Measurements from ENCODE around the gene COPS7A.
"Not testable (repeated sequence)": the region's sequence is repeated elsewhere in the genome, so short reads cannot be mapped to it uniquely, and the experiment has no call there.

The COPS7A gene

GRCh38 chr12:6703631-6704030, 20.2 kb upstream of the COPS7A start:
- DNase-seq: no peak

GRCh38 chr12:6708351-6708750, 15.5 kb upstream of the COPS7A start:
- not testable (repeated sequence) for DNase-seq

DNA sequence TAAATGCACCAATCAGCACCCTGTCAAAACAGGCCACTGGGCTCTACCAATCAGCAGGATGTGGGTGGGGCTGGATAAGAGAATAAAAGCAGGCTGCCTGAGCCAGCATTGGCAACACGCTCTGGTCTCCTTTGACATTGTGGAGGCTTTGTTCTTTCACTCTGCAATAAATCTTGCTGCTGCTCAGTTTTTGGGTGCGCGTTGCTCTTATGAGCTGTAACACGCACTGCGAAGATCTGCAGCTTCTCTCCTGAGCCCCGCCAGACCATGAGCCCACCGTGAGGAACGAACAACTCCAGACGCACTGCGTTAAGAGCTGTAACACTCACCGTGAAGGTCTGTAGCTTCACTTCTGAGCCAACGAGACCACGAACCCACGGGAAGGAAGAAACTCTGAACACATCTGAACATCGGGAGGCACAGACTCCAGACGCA, 14.9 kb upstream of the COPS7A start:
- no peak for DNase-seq

DNA sequence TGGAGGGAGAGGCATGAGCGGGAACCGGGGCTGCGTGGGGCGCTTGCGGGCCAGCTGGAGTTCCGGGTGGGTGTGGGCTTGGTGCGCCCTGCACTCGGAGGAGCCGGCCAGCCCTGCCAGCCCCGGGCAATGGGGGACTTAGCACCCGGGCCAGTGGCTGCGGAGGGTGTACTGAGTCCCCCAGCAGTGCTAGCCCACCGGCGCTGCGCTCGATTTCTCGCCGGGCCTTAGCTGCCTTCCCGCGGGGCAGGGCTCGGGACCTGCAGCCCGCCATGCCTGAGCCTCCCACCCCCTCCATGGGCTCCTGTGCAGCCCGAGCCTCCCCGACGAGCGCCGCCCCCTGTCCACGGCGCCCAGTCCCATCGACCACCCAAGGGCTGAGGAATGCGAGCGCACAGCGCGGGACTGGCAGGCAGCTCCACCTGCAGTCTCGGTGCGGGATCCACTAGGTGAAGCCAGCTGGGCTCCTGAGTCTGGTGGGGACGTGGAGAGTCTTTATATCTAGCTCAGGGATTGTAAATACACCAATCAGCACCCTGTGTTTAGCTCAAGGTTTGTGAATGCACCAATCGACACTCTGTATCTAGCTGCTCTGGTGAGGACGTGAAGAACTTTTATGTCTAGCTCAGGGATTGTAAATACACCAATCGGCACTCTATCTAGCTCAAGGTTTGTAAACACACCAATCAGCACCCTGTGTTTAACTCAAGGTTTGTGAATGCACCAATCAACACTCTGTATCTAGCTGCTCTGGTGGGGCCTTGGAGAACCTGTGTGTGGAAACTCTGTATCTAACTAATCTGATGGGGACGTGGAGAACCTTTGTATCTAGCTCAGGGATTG, 7.6 kb upstream of the COPS7A start:
- not testable (repeated sequence) for DNase-seq

DNA sequence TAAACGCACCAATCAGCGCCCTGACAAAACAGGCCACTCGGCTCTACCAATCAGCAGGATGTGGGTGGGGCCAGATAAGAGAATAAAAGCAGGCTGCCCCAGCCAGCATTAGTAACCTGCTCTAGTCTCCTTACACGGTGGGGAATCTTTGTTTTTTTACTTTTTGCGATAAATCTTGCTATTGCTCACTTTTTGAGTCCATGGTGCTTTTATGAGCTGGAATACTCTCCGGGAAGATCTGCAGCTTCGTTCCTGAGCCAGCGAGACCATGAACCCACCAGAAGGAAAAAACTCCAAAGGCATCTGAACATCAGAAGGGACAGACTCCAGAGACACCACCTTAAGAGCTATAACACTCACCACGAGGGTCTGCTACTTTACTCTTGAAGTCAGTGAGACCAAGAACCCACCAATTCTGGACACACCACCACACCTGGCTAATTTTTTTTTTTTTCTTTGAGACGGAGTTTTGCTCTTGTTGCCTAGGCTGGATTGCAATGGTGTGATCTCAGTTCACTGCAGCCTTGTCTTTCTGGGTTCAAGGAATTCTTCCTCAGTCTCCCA, 6.9 kb upstream of the COPS7A start:
- no peak for DNase-seq

GRCh38 chr12:6722863-6723262, 983 bp upstream of the COPS7A start:
- no peak for DNase-seq

DNA sequence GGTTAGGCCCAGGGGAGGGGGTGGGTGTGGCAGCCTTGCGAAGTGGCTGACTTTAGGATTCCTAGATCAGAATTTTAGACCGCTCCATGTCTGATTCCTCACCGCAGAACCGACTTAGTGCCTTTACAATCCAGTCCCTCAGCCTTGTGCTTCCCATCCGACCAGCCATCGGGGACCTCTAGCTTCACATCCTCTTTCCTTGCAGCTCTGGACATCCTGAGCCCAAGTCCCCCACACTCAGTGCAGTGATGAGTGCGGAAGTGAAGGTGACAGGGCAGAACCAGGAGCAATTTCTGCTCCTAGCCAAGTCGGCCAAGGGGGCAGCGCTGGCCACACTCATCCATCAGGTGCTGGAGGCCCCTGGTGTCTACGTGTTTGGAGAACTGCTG, 557 bp downstream of the COPS7A start:
- DNase-seq: no peak

- DNase-seq: no peak
These were observed 1.5 kb downstream of the COPS7A start for GRCh38 chr12:6725350-6725749.

DNA sequence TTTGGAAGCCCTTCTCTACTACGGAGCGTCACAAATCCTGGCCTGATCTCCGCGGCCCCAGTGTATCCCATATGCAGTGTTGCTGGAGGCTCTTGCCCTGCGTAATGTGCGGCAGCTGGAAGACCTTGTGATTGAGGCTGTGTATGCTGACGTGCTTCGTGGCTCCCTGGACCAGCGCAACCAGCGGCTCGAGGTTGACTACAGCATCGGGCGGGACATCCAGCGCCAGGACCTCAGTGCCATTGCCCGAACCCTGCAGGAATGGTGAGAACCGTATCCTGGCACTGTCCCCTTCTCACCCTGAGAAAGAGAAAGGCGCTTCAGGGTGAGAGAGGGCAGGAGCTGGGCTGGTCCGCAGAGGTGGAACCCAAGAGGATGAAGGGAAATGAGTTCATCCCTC, 5.3 kb downstream of the COPS7A start:
- no peak for DNase-seq

DNA sequence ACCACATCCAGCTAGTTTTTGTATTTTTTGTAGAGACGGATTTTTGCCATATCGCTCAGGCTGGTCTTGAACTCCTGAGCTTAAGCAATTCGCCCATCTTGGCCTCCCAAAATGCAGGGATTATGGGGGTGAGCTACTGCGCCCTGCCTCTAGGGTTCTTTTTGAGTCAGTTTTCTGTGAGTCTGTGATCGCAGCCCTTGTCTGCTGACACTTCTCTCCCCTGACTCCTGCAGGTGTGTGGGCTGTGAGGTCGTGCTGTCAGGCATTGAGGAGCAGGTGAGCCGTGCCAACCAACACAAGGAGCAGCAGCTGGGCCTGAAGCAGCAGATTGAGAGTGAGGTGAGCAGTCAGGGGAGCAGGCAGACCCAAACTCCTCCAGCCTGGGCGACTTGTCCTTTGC, 6.3 kb downstream of the COPS7A start:
- DNase-seq: no peak

GRCh38 chr12:6734506-6735387, 10.9 kb downstream of the COPS7A start:
- no peak for DNase-seq

DNA sequence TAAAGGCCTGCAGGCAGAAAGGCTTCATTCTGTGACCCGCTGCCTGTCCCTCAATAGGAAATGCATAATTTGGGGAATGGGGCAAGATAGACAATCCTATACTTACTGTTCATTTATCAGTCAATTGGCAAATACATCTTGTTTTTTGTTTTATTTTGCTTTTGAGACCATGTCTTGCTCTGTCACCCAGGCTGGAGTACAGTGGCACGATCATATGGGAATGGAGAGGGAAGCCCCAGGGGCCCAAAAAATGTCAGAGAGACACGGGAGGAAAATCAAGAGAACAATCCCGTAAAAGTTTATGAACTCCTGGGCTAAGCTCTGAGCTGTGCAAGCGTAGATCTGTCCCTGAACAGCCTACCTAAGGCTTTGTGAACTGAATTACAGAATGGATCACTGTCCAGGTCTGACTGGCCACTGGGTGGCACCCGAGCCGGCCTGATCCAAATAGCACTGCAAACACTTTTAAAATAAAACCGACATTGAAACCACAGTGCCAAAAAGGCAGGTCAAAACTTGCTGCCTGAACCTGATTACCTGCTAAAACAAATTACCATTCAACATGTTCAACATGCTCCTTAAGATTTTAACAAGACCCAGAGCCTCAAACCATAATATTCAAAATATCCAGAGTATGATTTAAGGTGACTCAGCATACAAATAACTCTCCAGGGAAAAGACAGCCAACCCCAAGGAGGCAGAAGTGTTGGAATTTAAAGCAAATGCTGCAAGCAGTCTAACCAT, 11.8 kb downstream of the COPS7A start:
- peak; percentile 12 for DNase-seq

- DNase-seq: no peak
These were observed 12.9 kb downstream of the COPS7A start for GRCh38 chr12:6736754-6737153.

DNA sequence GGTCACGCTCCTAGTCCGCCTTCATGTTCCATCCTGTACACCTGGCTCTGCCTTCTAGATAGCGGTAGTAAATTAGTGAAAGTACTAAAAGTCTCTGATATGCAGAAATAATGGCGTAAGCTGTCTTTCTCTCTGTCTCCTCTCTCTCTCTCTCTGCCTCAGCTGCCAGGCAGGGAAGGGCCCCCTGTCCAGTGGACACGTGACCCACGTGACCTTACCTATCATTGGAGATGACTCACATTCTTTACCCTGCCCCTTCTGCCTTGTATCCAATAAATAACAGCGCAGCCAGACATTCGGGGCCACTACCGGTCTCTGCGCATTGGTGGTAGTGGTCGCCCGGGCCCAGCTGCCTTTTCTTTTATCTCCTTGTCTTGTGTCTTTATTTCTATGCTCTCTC, 18.2 kb downstream of the COPS7A start:
- DNase-seq: not testable (repeated sequence)

DNA sequence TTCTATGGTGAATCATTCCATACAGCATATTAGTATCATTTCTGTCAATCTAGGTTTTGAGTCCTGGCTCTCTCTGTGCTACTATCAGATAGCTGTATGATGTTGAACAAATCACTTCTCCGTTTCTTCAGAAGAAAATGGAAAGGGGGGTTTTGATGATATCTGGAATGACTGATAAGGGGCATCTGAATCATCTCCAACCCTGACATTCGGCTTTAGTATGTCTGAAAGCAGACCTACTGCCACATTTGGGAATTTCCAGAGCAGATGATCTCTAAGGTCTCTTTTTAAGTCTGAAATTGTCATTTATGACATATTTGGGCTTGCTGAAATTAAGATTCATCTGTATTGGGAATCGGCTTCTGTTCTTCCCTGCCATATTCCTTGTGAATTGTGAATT, 19.0 kb downstream of the COPS7A start:
- no peak for DNase-seq

DNA sequence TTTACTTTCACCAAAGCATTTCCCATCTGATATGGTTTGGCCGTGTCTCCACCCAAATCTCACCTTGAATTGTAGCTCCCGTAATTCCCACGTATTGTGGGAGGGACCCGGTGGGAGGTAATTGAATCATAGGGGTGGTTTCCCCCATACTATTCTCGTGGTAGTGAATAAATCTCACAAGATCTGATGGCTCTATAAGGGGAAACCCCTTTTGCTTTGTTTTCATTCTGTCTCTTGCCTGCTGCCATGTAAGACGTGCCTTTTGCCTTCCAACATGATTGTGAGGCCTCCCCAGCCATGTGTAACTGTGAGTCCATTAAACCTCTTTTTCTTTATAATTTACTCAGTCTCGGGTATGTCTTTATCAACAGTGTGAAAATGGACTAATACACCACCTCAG, 19.5 kb downstream of the COPS7A start:
- DNase-seq: not testable (repeated sequence)

DNA sequence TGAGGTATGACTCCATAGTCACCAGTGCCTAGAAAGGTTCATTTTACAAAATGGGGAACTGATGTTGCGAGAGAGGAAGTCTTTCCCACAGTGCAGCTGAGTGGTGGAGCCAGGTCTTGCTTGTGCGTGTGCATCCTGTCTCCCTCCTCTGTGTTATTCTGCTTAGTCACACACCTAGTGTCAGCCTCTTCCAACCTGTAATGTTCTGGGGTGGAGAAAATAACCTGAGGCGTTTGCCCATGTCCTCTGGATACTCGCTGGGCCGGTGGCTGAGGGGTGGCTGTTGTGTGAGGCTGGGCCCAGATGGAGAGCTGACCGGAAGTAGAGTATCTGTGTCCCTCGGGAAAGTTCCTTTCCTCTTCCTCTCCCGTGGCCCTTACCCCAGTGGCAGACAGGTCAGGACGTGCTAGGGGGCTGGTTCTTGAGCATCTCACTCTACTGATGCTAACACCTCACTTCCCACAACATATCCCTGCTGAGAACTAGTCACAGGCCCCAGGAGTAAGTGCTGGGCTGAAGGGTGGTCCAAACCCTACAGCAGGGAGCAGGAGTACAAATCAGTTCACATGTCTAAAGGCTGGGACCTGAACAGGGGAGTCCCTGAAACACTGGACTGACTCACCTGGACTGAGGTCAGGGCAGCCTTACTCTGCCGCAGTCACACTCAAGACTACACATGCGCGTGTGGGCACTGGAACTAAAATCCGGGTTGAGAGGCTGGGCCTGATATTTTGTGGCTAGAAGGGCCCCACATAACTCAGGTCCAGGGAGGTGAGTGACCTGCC, 22.1 kb downstream of the COPS7A start:
- no peak for DNase-seq

DNA sequence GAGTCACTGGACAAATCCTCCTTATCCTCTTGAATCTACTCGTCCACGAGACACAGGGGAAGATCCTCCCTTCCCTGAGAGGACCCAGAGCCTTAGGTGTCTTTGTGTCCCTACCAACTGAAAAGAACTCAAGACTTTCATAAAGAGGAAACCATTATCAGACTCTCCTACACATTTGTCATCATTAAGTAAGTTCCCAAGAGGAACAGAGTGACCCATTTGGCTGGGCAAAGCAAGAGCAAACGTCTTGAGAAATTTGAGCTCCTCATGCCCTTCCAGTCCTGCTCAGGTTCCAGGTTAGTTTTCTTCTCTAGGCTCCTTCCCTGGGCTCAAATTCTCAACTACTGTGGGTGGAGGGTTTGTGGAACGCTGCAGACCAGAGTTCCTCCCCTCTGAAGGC, 23.4 kb downstream of the COPS7A start:
- DNase-seq: no peak

- DNase-seq: no peak
These were observed 24.9 kb downstream of the COPS7A start for GRCh38 chr12:6748761-6749160.

DNA sequence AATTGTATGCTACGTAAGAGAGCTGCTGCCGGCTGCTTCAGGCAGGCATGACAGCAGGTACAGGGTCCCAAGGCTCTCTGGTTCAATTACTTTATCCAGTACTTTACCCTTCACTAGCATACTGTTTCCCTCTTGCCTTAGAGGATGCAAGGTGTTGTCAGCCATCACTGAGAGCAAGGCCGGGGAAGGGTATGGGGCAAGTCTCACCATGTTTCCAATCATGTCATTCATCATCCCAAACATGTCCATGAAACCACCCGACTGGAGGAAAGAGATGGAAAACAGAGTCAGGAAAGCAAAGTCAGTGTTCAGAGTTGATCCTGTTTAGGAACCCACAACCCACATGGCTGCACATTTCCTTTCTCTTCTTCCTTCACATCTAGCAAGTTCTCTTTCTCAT, 26.7 kb downstream of the COPS7A start:
- DNase-seq: no peak

GRCh38 chr12:6751767-6752166, 27.9 kb downstream of the COPS7A start:
- no peak for DNase-seq

Data from DMS 273 treated with DMSO at 0.1 percent for 48 hours (cell line).